GM19240 (cell line): ENCODE data around the gene SIGLEC10.

Experiments
- DNase-seq: peaks from one replicate; pipeline ENCODE4 v3.0.0; 2011; ENCODE audit warnings: low spot score; ENCODE audit not compliant: insufficient read length

SIGLEC10 gene

GRCh38 chr19:51366389-51367254 lies 50.8 kb downstream of the SIGLEC10 start:
- DNase-seq: peak; percentile 90

GRCh38 chr19:51365965-51366388 lies 51.5 kb downstream of the SIGLEC10 start, which contains the start of gene ETFB:
ETFB (minus strand) TSS chr19:51366388; CDS start chr19:51366326, 62 bp downstream.
- no peak for DNase-seq

GRCh38 chr19:51365211-51365964 lies 52.1 kb downstream of the SIGLEC10 start:
- no peak for DNase-seq

- no peak for DNase-seq
Measured at GRCh38 chr19:51364200-51365106, 53.0 kb downstream of the SIGLEC10 start.

GRCh38 chr19:51361239-51361638 lies 56.2 kb downstream of the SIGLEC10 start:
- no peak for DNase-seq
